Peyer's patch (tissue), 4 donors: ENCODE measurements around the gene TRAPPC3.

ENCODE experiments used
- POLR2A ChIP-seq, 2 donors: fragments of 450-650 bp; IDR thresholded peaks; one replicate each; pipeline ENCODE4 v1.5.1; 2017; ENCODE audit warnings: antibody characterized with exemption in 2 of 2, mild to moderate bottlenecking in 2 of 2, moderate library complexity in 2 of 2
- TF ChIP-seq, protein P1 (sequence below), 6 experiments: fragments of 450-650 bp in 4 of 6; fragments of 200-600 bp in 2 of 6; sonication (generic) in 1 of 6; IDR thresholded peaks; one replicate each; pipeline ENCODE4 v1.5.1; 2017 to 2019; ENCODE audit warnings: antibody characterized with exemption in 6 of 6, mild to moderate bottlenecking in 3 of 6, moderate library complexity in 1 of 6

GRCh38 chr1:36091698-36092097 is 57.6 kb downstream of the TRAPPC3 start:
- TF ChIP-seq, protein P1, sequence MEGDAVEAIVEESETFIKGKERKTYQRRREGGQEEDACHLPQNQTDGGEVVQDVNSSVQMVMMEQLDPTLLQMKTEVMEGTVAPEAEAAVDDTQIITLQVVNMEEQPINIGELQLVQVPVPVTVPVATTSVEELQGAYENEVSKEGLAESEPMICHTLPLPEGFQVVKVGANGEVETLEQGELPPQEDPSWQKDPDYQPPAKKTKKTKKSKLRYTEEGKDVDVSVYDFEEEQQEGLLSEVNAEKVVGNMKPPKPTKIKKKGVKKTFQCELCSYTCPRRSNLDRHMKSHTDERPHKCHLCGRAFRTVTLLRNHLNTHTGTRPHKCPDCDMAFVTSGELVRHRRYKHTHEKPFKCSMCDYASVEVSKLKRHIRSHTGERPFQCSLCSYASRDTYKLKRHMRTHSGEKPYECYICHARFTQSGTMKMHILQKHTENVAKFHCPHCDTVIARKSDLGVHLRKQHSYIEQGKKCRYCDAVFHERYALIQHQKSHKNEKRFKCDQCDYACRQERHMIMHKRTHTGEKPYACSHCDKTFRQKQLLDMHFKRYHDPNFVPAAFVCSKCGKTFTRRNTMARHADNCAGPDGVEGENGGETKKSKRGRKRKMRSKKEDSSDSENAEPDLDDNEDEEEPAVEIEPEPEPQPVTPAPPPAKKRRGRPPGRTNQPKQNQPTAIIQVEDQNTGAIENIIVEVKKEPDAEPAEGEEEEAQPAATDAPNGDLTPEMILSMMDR (IDR thresholded peaks at IDR 0.05): no peak
- no peak for TF ChIP-seq POLR2A (IDR thresholded peaks at IDR 0.05)
